Activated gamma-delta T cell treated with anti-CD3 and anti-CD28 coated beads, Interleukin-2, amount 50 U/mL, for 16 hours (primary cell): ENCODE results near the gene TNFRSF13B.
"Not testable (repeated sequence)": the region's sequence is repeated elsewhere in the genome, so short reads cannot be mapped to it uniquely, and the experiment has no call there.

ENCODE experiments used
- DNase-seq: peaks from one replicate; pipeline ENCODE4 v3.0.0-alpha.2; 2020; ENCODE audit warnings: low read depth

Gene TNFRSF13B

DNA sequence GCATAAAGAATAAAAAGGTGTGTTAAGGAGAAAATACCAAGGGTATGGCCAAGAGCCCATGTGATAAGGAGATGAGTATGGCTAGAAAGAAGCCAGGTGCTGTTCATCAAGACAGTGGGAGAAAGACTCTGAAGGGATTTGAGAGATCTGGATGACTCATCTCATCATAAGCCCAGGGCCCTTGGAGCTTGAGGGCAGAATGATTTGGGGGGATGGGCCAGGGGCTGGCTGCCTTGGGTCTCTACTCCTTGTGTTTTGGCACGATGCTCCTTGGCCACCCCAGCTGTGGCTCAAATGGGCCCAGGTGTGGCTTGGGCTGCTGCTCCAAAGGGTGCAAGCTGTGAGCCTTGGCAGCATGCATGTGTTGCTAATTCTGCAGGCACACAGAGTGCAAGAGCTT, 14.5 kb upstream of the TNFRSF13B start:
- no peak for DNase-seq

- DNase-seq, result no peak
These were observed 10.0 kb upstream of the TNFRSF13B start for GRCh38 chr17:16981928-16982327.

DNA sequence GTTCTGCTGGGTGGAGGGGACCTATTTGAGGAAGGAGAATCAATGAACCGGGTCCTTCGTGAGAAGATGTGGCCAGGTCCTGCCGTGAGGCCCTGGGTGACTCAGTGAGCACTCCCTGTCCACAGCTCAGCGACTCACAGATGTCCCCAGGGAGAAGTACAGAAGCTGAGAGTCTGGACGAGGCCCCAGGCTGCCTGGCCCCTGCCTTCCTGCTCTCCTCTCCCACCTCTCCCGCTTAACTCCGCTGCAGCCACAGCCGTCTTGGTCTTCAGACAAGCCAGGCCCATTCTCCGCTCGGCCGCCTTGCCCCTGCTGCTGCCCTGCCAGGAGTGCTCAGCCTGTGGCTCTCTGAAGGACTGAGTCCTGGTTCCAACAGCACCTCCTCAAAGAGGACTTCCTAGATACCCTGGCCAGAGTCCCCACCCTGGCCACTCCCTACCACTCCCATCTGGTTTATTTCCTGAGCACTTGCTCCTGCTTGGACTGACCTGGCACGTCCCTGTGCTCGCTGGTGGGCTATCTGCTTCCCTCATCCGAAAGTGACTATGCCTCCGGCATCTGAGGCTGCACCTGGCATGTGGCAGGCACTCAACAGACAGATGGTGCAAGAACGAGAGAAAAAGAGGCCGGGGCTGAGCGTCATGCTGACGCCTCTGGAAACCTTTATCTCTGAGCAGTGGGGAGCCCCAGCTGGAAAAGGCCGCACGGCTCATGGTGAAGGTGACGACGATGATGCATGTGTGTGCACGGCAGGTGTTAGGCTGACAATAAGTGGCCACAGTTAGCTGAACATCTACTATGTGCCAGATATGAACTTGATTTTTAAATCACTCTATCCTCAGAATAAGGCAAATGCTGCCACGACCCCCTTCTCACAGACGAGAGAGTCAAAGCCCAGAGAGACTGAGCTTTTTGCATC, 9.2 kb upstream of the TNFRSF13B start:
- DNase-seq, result no peak

GRCh38 chr17:16980061-16980460, 8.1 kb upstream of the TNFRSF13B start:
- DNase-seq, result no peak

DNA sequence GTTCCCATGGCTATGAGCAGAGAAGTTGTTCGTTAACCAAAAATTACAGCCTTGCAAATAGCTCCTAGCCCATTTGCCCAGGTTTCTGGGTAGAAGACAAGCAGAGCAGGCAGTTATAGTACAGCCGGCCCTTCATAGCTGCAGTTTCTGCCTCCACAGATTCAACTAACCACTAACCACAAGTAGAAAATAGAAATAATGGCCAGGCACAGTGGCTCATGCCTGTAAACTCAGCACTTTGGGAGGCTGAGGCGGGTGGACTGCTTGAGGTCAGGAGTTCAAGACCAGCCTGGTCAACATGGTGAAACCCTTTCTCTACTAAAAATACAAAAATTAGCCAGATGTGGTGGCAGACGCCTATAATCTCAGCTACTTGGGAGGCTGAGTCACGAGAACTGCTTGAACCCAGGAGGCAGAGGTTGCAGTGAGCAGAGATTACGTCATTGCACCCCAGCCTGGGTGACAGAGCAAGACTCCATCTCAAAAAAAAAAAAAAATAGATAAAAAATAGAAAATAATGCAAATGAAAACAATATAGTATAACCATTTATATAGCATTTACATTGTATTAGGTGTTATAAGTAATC, 7.4 kb upstream of the TNFRSF13B start:
- DNase-seq, result not testable (repeated sequence)

GRCh38 chr17:16977932-16978331, 6.0 kb upstream of the TNFRSF13B start:
- DNase-seq, result no peak

GRCh38 chr17:16976725-16977550, 5.0 kb upstream of the TNFRSF13B start:
- DNase-seq, result no peak

GRCh38 chr17:16975744-16976625, 4.1 kb upstream of the TNFRSF13B start:
- DNase-seq, result no peak

DNA sequence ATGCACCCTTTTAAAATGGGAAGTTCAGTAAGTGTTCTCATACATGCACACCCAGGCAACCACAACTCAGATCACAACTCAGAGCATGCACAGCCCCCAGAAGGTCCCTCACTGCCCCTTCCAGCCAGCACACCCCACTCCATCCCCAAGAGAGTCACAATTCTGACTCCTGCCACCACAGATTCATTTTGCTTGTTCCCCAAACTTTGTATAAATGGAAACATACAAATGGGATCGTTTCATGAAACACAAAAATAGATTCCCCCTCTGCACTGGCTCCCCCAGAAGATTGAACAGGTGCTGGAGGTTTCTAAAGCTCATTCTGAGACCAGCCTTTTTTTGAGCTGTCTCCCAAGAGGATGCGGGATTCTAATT, 3.3 kb upstream of the TNFRSF13B start:
- DNase-seq, result no peak

DNA sequence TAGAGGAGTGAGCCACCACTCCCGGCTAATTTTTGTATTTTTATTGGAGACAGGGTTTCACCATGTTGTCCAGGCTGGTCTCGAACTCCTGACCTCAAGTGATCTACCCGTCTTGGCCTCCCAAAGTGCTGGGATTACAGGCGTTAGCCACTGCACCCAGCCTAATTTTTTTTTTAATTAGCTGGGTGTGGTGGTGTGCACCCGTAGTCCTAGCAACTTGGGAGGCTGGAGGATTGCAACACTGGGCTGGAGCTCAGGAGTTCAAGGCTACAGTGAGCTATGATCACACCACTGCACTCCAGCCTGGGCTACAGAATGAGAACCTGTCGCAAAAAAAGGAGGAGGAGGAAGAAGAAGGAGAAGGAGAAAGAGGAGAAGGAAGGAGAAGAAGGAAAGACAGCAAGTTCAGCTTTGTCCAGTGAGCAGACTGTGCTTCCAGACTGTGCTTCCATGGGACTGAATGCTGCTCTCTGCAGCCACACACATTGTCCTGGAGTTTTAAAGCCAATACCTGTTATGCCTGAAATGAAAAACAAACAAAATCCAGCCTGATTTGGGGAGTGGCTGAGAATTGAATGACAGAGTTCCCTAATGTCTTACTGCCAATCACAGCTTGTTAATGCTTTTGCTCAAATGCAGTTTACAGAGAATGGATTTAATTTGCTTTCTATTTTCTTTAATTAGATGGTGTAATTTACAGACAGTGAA, 2.8 kb upstream of the TNFRSF13B start:
- DNase-seq, result no peak

GRCh38 chr17:16973760-16974540, 2.0 kb upstream of the TNFRSF13B start:
- DNase-seq, result no peak

DNA sequence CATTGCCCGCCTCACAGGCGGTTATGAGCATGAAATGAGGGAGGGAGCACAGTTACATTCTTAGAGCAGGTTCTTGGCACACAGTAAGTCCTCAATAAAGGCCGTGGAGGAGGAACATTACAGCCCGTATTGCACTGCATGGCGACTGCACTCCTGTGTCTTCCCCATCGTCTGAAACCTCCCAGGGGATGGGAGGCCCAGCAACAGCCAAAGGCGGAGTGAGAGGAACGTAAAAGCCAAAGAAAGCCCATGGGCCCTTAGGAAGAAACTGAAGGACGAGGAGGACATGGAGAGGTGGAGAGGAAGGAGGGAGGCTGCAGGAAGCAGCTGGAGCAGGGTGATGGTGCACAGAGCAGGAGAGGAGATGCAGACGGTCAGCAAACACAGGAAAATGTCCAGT, 1.1 kb upstream of the TNFRSF13B start:
- not testable (repeated sequence) for DNase-seq

GRCh38 chr17:16972346-16972745, 428 bp upstream of the TNFRSF13B start:
- no peak for DNase-seq

DNA sequence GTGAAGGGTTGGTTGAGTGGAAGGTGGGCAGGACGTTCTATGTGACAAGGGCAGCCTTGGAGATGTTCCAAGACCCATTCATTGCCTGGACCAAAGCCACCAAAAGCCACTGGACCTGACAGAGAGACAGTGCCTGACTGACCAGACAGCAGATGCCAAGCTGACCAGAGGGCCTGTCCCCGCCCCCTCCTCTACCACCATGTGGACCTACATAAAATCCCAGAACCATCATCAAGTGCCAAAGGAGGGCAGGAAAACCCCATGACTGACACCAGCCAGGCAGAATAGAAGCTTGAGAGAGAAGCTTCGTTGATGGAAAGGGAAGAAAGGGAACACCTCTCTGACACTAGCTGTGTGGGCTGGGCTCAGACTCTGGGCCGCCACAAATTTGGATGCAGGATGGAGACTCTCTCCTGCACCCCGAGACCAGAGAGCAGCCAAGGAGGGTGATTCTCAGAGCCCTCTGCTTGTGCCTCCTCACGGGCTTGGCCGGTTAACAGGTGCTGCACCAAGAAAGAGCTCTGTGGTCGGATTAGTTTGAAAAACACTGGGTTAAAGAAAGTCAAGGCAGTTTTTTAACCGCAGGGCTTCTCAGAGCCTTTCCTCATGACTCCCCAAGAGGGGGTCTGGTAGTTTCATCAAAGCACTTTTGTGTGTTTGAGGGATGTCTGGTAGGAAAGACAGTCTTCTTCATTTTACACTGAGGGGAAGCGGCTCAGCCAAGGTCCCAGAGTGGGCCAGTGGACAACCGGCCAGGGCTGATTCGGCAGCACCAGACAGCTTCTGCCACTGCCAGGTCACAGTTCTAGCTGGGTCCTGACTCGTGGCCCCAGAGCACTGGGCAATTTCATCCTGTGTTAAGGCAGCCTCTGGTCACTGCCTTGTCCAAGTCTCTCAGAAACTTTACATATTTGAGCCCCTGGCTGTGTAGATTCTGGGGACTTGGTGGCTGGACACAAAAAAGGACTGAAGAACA, 1.7 kb downstream of the TNFRSF13B start:
- DNase-seq, result no peak

DNA sequence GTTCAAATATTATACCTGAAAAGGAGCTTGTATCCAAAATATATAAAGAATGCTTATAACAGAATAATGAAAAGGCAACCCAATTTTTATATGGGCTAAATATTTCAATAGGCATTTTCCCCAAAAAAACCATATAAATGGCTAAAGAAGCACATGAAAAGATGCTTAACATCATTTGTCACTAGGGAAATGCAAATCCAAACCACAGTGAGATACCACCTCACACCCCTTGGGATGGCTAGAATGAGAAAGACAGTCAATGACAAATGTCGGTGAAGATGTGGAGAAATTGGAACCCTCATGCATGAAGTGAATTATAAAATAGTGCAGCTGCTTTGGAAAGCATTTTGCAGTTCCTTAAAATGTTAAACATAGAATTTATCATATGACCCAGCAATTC, 3.1 kb downstream of the TNFRSF13B start:
- no peak for DNase-seq

GRCh38 chr17:16962804-16963203, 9.1 kb downstream of the TNFRSF13B start:
- no peak for DNase-seq

GRCh38 chr17:16961792-16962191, 10.1 kb downstream of the TNFRSF13B start:
- no peak for DNase-seq

GRCh38 chr17:16961022-16961421, 10.9 kb downstream of the TNFRSF13B start:
- DNase-seq, result not testable (repeated sequence)

DNA sequence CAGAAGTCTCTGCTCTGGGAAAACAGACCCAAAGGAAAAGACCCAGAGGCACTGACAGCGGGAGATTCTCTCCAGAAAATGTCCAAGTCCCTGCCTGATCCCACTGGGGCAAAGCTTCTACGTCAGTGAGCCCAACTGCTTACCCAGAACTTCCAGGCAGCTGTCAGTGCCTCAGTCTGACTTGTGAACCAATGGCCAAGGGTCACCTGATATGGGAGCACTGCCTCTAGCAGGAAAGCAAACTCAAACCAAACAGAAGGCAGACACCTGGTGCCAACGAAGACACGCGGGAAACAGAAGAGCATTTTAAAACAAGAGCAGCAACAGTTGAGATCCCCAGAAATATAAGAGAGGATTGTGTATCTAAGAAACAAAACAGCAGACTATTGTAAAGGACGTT, 16.9 kb downstream of the TNFRSF13B start:
- DNase-seq, result not testable (repeated sequence)
